Superior temporal gyrus (tissue), 1 donor: Measurements from ENCODE around the gene COL10A1.

ENCODE experiments used
- DNase-seq: peaks from one replicate; pipeline ENCODE4 v3.0.0-alpha.2; 2016; ENCODE audit errors: extremely low spot score

COL10A1 gene

GRCh38 chr6:116087437-116088027, 38.4 kb downstream of the COL10A1 start:
- DNase-seq, result no peak

- no peak for DNase-seq
These were observed 41.6 kb downstream of the COL10A1 start for GRCh38 chr6:116084284-116084683.

GRCh38 chr6:116083052-116083451, 42.9 kb downstream of the COL10A1 start:
- DNase-seq, result no peak

- DNase-seq, result no peak
These were observed 47.0 kb downstream of the COL10A1 start for GRCh38 chr6:116078945-116079344.

- no peak for DNase-seq
These were observed 47.4 kb downstream of the COL10A1 start for GRCh38 chr6:116078522-116078921.

- DNase-seq, result no peak
These were observed 51.1 kb downstream of the COL10A1 start for GRCh38 chr6:116074732-116075390.

- no peak for DNase-seq
These were observed 52.0 kb downstream of the COL10A1 start for GRCh38 chr6:116073765-116074440.

- no peak for DNase-seq
These were observed 53.6 kb downstream of the COL10A1 start for GRCh38 chr6:116072368-116072767.

- DNase-seq, result no peak
These were observed 55.1 kb downstream of the COL10A1 start for GRCh38 chr6:116070616-116071389.

GRCh38 chr6:116070101-116070500, 55.8 kb downstream of the COL10A1 start:
- DNase-seq, result no peak
